ENCODE measurements around the gene VAV1. TPM values are rescaled to one million over a fixed set of nuclear protein-coding genes. Genes with fewer than 3 reads are reported as not detected.

The VAV1 gene
- total and polyA plus RNA-seq, 2 experiments from 2014 or later = 0.82 to 1.8 TPM

- no peak for TF ChIP-seq NANOG (IDR thresholded peaks at IDR 0.05; ENCODE audit: borderline replicate concordance)
- TF ChIP-seq JUNB (IDR thresholded peaks at IDR 0.05; ENCODE audit: unreplicated experiment) = no peak
- TF ChIP-seq CREB1 (CRISPR knock-in tag; IDR thresholded peaks at IDR 0.05; ENCODE audit: low read depth) = no peak
- TF ChIP-seq REST (IDR thresholded peaks at IDR 0.05; ENCODE audit: unreplicated experiment) = no peak
- TF ChIP-seq CTCF (conservative IDR thresholded peaks at IDR 0.05; ENCODE audit: low read depth in 2 of 2) = no peak
- no peaks in the 10 kb centered on the region for H3K4me1 Mint-ChIP-seq
- ATAC-seq (no peak), DNase-seq (ENCODE audit: low spot score) (no peak)
- Histone ChIP-seq H3F3A (replicated peaks; ENCODE audit: low read depth) (no peaks in the 10 kb centered on the region), H2AFZ (no peak overlapping the region), H3K79me2 (replicated peaks; ENCODE audit: insufficient read depth) (no peaks in the 10 kb centered on the region), H3K9me2 (ENCODE audit: insufficient read depth) (0 out of 2 replicates have a peak, but pooled peaks cover 7% of the 10 kb centered on the region), H3K4me3 (no peak overlapping the region), H3K27ac (ENCODE audit: low read depth) (no peak overlapping the region), H3K4me1 (ENCODE audit: insufficient read depth) (no peaks in the 10 kb centered on the region), H3K36me3 (ENCODE audit: insufficient read depth) (no peaks in the 10 kb centered on the region), H4K20me1 (replicated peaks; ENCODE audit: insufficient read depth) (no peaks in the 10 kb centered on the region; the same call in 1 of the 2 replicates), H3K27me3 (ENCODE audit: insufficient read depth) (no peaks in the 10 kb centered on the region), H3K4me2 (no peak overlapping the region)
- peaks cover 95% of the 10 kb centered on the region for H3K9me3 Mint-ChIP-seq
- H3K27ac Mint-ChIP-seq = no peak overlapping the region
- peaks cover 2% of the 10 kb centered on the region for H3K27me3 Mint-ChIP-seq (ENCODE audit: insufficient read depth, low read depth, poor library complexity)
- no peak overlapping the region for H3K4me3 Mint-ChIP-seq
- H3K36me3 Mint-ChIP-seq (ENCODE audit: low read depth) = peaks cover 38% of the 10 kb centered on the region
Observed at GRCh38 chr19:6808494-6808893, 36.0 kb downstream of the VAV1 start.

- no peak overlapping the region for H3K27ac Mint-ChIP-seq
- H2AFZ ChIP-seq = no peak overlapping the region
- no peaks in the 10 kb centered on the region for H3K79me2 ChIP-seq (replicated peaks; ENCODE audit: insufficient read depth)
- H3K4me1 ChIP-seq (ENCODE audit: insufficient read depth) = no peaks in the 10 kb centered on the region
- H3K4me2 ChIP-seq = no peak overlapping the region
- H3K36me3 ChIP-seq (ENCODE audit: insufficient read depth) = no peaks in the 10 kb centered on the region
- H4K20me1 ChIP-seq (replicated peaks; ENCODE audit: insufficient read depth) = no peaks in the 10 kb centered on the region; the same call in 1 of the 2 replicates
- peaks cover 34% of the 10 kb centered on the region for H3K36me3 Mint-ChIP-seq (ENCODE audit: low read depth)
- H3K4me3 ChIP-seq = no peak overlapping the region
- no peak overlapping the region for H3K4me3 Mint-ChIP-seq
- H3K9me2 ChIP-seq (ENCODE audit: insufficient read depth) = 0 out of 2 replicates have a peak, but pooled peaks cover 7% of the 10 kb centered on the region
- no peak overlapping the region for H3K27ac ChIP-seq (ENCODE audit: low read depth)
- ATAC-seq (no peak), DNase-seq (ENCODE audit: low spot score) (no peak)
- no peaks in the 10 kb centered on the region for H3K4me1 Mint-ChIP-seq
- H3K27me3 Mint-ChIP-seq (ENCODE audit: insufficient read depth, low read depth, poor library complexity) = peaks cover 2% of the 10 kb centered on the region
- H3K27me3 ChIP-seq (ENCODE audit: insufficient read depth) = no peaks in the 10 kb centered on the region
- H3F3A ChIP-seq (replicated peaks; ENCODE audit: low read depth) = no peaks in the 10 kb centered on the region
- peaks cover 96% of the 10 kb centered on the region for H3K9me3 Mint-ChIP-seq
- no peak for TF ChIP-seq NANOG (IDR thresholded peaks at IDR 0.05; ENCODE audit: borderline replicate concordance)
- TF ChIP-seq ZNF114 (CRISPR knock-in tag; IDR thresholded peaks at IDR 0.05) = no peak
- TF ChIP-seq EZH2 (IDR thresholded peaks at IDR 0.05; ENCODE audit: low read depth, unreplicated experiment) = no peak
- TF ChIP-seq ZNF462 (CRISPR knock-in tag; IDR thresholded peaks at IDR 0.05) = no peak
Observed at GRCh38 chr19:6809262-6809661, 36.8 kb downstream of the VAV1 start.

Data from GM23338 (cell line).